ENCODE measurements around the gene MRPL18.

Gene MRPL18

DNA sequence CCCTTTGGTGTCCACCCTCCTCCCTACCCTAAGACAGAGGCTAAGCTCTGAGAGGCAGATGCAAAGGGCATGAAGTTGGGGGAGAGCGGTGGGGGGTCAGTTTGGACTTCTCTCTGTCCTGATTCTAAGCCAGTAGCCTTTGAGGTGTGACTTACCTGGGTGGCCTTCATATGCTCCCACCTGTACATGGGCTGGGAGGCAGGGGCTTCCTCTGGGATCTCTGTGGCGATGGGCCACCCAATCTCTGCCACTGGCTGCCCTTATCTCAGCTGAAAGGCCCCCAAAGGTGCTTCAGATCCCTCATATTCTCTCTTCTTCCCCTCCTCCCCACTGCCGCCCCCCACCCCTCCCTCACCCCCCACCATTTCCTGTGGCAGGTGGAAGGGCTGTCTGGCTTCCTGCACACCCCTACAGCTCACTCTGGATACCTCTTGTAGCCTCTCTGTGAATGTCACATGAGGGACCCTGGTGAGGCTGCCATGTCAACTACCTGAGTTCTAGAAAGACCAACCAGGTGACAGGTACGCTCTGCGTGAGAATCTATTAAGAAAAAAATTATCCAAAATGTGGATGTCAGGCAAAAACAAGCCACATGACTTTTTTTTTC is 43.8 kb downstream of the MRPL18 start:
- no peak for DNase-seq (ENCODE audit: insufficient read length)
- TF ChIP-seq POLR2AphosphoS5 (IDR thresholded peaks at IDR 0.05; ENCODE audit: low read depth, low read length) (no peak), POLR2A (IDR thresholded peaks at IDR 0.05; ENCODE audit: low read depth, low read length) (no peak), TAF1 (IDR thresholded peaks at IDR 0.05; ENCODE audit: borderline replicate concordance, low read depth, low read length) (no peak)
- FAIRE-seq: no peak

DNA sequence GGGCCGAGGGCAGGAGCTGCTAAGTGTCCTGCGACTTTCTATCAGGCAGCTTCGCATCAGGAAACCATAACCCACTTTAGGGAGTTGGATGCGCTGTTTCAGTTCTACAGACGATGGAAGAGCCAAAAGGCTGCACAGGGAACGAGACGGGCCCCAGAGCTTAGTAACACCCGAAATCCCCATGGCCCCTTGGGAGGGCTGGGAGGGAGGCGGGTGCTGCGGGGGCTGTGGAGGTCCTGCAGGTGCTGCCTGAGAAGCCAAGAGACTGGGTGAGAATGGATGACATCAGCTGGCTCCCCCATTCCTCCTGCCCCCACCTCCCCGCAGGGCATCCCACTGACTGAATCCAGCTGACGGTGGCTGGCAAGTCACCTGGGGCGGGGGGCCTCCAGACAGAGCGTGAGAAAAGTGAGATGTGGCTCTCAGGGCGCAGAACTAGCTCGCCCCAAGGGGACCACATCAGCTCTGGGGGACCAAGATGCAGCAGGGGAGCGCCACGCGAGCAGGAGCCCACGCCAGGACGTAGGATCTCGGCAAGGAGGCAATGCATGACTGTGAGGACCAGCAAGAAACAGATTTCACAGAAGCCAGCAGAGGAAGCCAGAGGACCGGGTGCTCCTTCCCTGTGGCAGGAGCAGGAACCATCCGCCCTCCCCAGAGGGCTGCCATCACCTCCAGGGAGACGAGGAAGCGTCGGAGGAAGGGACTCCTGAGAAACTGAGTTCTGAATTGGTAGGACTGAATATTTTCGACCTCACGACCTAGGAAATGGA is 46.6 kb downstream of the MRPL18 start:
- TF ChIP-seq TAF1 (IDR thresholded peaks at IDR 0.05; ENCODE audit: borderline replicate concordance, low read depth, low read length): no peak
- no peak for TF ChIP-seq POLR2AphosphoS5 (IDR thresholded peaks at IDR 0.05; ENCODE audit: low read depth, low read length)
- no peak for TF ChIP-seq POLR2A (IDR thresholded peaks at IDR 0.05; ENCODE audit: low read depth, low read length)
- no peak for FAIRE-seq

DNA sequence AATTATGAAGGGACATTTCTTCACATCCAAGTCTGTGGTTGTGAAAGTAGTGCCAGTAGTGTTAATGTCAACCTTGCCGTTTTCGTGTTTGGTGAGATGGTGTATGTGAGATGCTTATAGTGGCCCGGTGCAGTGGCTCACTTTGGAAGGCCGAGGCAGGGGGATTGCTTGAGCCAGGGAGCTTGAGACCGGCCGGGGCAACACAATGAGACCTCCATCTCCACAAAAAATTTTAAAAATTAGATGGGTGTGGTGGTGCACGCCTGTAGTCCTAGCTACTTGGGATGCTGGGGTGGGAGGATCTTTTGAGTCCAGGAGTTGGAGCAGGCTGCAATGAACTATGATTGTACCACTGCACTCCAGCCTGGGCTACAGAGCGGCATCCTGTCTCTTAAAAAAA is 47.2 kb downstream of the MRPL18 start:
- DNase-seq (ENCODE audit: insufficient read length) (no peak), FAIRE-seq (no peak)
- TF ChIP-seq TAF1 (IDR thresholded peaks at IDR 0.05; ENCODE audit: borderline replicate concordance, low read depth, low read length) (no peak), POLR2AphosphoS5 (IDR thresholded peaks at IDR 0.05; ENCODE audit: low read depth, low read length) (no peak), POLR2A (IDR thresholded peaks at IDR 0.05; ENCODE audit: low read depth, low read length) (no peak)

More for the DNA sequence above, 46.6 kb downstream of the MRPL18 start:
- DNase-seq (ENCODE audit: insufficient read length): no peak

DNA sequence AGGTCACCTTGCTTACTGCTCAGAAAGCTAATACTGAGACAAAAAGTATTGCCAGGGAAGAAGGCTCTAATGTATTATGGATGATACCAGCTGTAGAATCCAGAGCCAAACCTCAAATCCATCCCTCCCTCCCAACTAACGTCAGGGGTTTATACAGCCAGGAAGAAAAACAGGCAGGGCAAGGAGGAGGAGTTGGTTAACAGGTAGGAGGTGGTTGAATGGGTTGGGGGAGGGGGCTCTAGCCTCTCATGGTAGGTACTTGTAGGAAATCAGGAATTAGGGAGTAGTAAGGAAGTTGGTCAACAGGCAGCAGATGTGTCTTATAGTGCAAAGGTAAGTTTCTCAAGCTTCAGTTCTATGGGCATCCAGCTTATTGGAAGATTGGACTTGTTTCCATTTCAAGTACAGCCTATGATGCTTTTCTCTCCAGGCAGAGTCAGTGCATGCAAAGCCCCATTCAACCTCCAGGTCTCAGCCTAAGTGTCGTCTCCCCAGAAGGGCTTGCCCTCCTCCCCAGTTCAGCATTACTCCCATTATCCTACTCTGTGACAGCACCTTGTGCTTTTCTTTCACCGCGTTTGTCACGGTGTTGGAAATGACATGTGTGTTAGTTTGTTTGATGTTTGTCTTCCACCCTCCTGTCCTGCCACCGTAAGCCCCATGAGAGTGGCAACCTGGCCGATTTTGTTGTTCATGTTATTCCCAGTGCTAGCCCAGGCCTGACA is 47.9 kb downstream of the MRPL18 start:
- no peak for DNase-seq (ENCODE audit: insufficient read length)
- no peak for TF ChIP-seq TAF1 (IDR thresholded peaks at IDR 0.05; ENCODE audit: borderline replicate concordance, low read depth, low read length)
- no peak for TF ChIP-seq POLR2A (IDR thresholded peaks at IDR 0.05; ENCODE audit: low read depth, low read length)
- no peak for TF ChIP-seq POLR2AphosphoS5 (IDR thresholded peaks at IDR 0.05; ENCODE audit: low read depth, low read length)
- FAIRE-seq: no peak

DNA sequence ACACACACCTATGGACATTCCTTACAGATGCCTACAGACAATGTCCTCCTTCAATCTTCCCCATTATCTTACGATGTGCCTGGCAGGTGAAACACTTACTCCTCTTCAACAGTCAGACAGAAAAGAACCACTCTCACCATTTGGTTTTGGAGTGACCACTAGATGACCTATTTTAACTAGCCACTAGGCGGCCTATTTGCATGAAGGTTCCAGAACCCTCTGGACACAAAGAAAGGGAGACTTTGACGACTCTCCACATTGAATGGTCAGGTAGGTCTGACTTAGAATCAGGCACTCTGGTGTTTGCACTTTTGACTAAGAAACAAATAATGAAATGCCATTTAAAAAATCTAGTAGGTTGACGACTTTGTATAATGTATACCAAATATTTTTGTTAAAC is 51.8 kb downstream of the MRPL18 start:
- TF ChIP-seq TAF1 (IDR thresholded peaks at IDR 0.05; ENCODE audit: borderline replicate concordance, low read depth, low read length) (no peak), POLR2A (IDR thresholded peaks at IDR 0.05; ENCODE audit: low read depth, low read length) (no peak), POLR2AphosphoS5 (IDR thresholded peaks at IDR 0.05; ENCODE audit: low read depth, low read length) (no peak)
- FAIRE-seq: no peak
- no peak for DNase-seq (ENCODE audit: insufficient read length)

DNA sequence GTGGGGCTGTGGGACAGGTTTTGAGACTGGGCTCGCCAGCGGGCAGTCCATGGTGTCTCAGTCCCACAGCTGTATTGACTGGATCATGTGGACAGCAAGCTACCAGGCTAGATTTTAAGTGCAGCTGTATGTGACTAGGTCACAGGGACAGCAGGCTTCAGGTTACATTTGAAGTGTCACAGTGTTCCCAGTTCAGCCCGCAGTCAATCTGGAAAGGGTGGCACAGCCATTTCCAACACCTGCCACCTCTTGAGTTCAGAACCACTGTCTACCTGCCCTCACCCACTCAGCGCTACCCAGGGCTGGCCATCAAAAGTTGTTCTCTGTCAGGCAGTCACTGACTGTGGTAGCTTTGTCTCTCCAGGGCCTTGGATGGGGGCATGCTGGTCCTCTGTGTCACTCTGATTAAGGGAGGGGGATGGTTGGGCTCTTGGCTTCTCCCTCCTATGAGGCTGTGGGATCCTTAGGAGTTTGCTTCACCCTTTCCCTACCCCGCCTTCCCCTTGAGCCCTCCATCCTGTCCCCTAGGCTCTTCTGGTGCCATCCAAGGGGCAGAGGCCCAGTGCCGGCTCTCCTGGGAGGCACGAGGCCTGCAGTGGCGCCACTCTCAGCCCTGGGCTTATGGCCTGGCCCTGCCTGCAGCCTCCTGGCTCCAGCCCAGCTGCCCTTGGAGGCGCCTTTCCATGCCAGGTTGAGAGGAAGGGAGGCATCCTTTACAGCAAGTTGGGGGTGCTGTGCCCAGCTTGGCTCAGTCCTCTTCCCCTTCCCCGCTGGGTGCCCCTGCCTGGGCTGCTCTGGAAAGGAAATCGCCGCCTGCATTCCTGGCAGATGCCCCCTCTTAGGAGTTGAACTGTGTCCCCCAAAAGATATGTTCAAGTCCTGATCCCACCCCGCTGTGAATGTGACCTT is 54.7 kb downstream of the MRPL18 start:
- TF ChIP-seq POLR2A (IDR thresholded peaks at IDR 0.05; ENCODE audit: low read depth, low read length) (no peak), POLR2AphosphoS5 (IDR thresholded peaks at IDR 0.05; ENCODE audit: low read depth, low read length) (no peak), TAF1 (IDR thresholded peaks at IDR 0.05; ENCODE audit: borderline replicate concordance, low read depth, low read length) (no peak)
- FAIRE-seq: no peak

More for the DNA sequence above, 54.7 kb downstream of the MRPL18 start:
- no peak for DNase-seq (ENCODE audit: insufficient read length)

Data from GM12892 (cell line).